Thyroid gland (tissue), 4 donors: ENCODE results near the gene SIL1.
"Not testable (repeated sequence)": the region's sequence is repeated elsewhere in the genome, so short reads cannot be mapped to it uniquely, and the experiment has no call there.

Experiments
- CTCF ChIP-seq, 6 experiments: fragments of 200-600 bp in 3 of 6; fragments of 450-650 bp in 3 of 6; sonication (generic) in 3 of 6; IDR thresholded peaks; one replicate each; pipeline ENCODE4 v1.5.1; 2016 to 2019; ENCODE audit warnings: antibody characterized with exemption in 6 of 6, mild to moderate bottlenecking in 2 of 6, inconsistent platforms in 1 of 6, moderate library complexity in 1 of 6
- POLR2A ChIP-seq, 2 donors: fragments of 450-650 bp; IDR thresholded peaks; one replicate each; pipeline ENCODE4 v1.6.1; 2017; ENCODE audit warnings: antibody characterized with exemption in 2 of 2, mild to moderate bottlenecking in 2 of 2, moderate library complexity in 1 of 2

DNA sequence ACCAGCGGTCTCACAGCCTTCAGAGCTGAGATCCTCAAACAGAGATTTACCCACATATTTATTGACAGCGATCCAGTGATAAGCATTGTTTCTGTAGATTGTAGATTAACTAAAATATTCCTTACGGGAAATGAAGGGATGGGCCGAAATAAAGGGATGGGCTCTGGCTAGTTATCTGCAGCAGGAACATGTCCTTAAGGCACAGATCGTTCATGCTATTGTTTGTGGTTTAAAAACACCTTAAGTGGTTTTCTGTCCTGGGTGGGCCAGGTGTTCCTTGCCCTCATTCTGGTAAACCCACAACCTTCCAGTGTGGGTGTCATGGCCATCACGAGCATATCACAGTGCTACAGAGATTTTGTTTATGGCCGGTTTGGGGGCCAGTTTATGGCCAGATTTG is 19.9 kb upstream of the SIL1 start:
- TF ChIP-seq CTCF, POLR2A (IDR thresholded peaks at IDR 0.05): not testable (repeated sequence)
